Breast epithelium (tissue), 3 donors: ENCODE measurements around the gene FRAT1.

Experiments used
- POLR2A ChIP-seq: fragments of 450-650 bp; IDR thresholded peaks from one replicate; pipeline ENCODE4 v1.6.1; 2016; ENCODE audit warnings: antibody characterized with exemption, mild to moderate bottlenecking, moderate library complexity
- TF ChIP-seq, protein P1 (sequence below), 3 donors: fragments of 450-650 bp; IDR thresholded peaks; one replicate each; pipeline ENCODE4 v1.5.1; 2016 to 2017; ENCODE audit warnings: antibody characterized with exemption in 3 of 3, mild to moderate bottlenecking in 3 of 3, moderate library complexity in 3 of 3

GRCh38 chr10:97327348-97328294, 8.6 kb downstream of the FRAT1 start:
- TF ChIP-seq, protein P1, sequence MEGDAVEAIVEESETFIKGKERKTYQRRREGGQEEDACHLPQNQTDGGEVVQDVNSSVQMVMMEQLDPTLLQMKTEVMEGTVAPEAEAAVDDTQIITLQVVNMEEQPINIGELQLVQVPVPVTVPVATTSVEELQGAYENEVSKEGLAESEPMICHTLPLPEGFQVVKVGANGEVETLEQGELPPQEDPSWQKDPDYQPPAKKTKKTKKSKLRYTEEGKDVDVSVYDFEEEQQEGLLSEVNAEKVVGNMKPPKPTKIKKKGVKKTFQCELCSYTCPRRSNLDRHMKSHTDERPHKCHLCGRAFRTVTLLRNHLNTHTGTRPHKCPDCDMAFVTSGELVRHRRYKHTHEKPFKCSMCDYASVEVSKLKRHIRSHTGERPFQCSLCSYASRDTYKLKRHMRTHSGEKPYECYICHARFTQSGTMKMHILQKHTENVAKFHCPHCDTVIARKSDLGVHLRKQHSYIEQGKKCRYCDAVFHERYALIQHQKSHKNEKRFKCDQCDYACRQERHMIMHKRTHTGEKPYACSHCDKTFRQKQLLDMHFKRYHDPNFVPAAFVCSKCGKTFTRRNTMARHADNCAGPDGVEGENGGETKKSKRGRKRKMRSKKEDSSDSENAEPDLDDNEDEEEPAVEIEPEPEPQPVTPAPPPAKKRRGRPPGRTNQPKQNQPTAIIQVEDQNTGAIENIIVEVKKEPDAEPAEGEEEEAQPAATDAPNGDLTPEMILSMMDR (IDR thresholded peaks at IDR 0.05) = no peak
- no peak for TF ChIP-seq POLR2A
